ENCODE data around the gene THAP7. TPM values are rescaled to one million over a fixed set of nuclear protein-coding genes. Genes with fewer than 3 reads are reported as not detected.

THAP7 gene
- polyA plus RNA-seq, 1 donor (not counting 4 experiments of a cell fraction or from before 2014, with no cell fraction given), result 10.4 TPM

- H3K9ac ChIP-seq (ENCODE audit: control insufficient read depth, extremely low read depth, insufficient read depth, low read length), result no peak overlapping the region
- no peaks in the 10 kb centered on the region for H3K27me3 ChIP-seq (ENCODE audit: control insufficient read depth, extremely low read depth, insufficient read depth, low read length)
- no peak for FAIRE-seq
These were observed 14.5 kb downstream of the THAP7 start for GRCh38 chr22:20987375-20987774.

GRCh38 chr22:20986365-20986764, 15.6 kb downstream of the THAP7 start:
- Histone ChIP-seq H3K9me3 (ENCODE audit: control insufficient read depth, low read depth, low read length) (no peaks in the 10 kb centered on the region), H3K9me1 (ENCODE audit: control insufficient read depth, extremely low read depth, insufficient read depth, low read length) (no peaks in the 10 kb centered on the region), H3K79me2 (ENCODE audit: control insufficient read depth, insufficient read depth, low read length) (peaks cover 23% of the 10 kb centered on the region), H3K4me2 (ENCODE audit: control insufficient read depth, extremely low read depth, insufficient read depth, low read depth, low read length) (no peak overlapping the region), H3K9ac (ENCODE audit: control insufficient read depth, extremely low read depth, insufficient read depth, low read length) (no peak overlapping the region), H3K4me1 (ENCODE audit: control insufficient read depth, extremely low read depth, insufficient read depth, low read length) (peaks cover 11% of the 10 kb centered on the region), H4K20me1 (ENCODE audit: control insufficient read depth, extremely low read depth, insufficient read depth, low read length) (peaks cover 4% of the 10 kb centered on the region), H3K27ac (ENCODE audit: control insufficient read depth, insufficient read depth, low read length) (no peak overlapping the region), H3K27me3 (ENCODE audit: control insufficient read depth, extremely low read depth, insufficient read depth, low read length) (no peaks in the 10 kb centered on the region), H2AFZ (ENCODE audit: control insufficient read depth, low read length) (no peak overlapping the region), H3K4me3 (ENCODE audit: control insufficient read depth in 2 of 3, extremely low read depth in 1 of 3, insufficient read depth in 2 of 3, low read depth in 1 of 3, low read length in 3 of 3) (no peak overlapping the region), H3K36me3 (ENCODE audit: control insufficient read depth in 2 of 2, extremely low read depth in 1 of 2, insufficient read depth in 2 of 2, low read length in 2 of 2) (peaks cover 29 to 32% of the 10 kb centered on the region in 2 experiments)
- FAIRE-seq (no peak), DNase-seq (ENCODE audit: low read depth, low spot score) (no peak)
- dilution Hi-C loops (cut with MboI; ENCODE audit: extremely low pct_ligation_motif_present, low sequenced_read_pairs), result no loop called here
- TF ChIP-seq EZH2 (IDR thresholded peaks at IDR 0.05; ENCODE audit: low read length), result no peak
- TF ChIP-seq CTCF (optimal IDR thresholded peaks at IDR 0.05 in 1 of 3, IDR thresholded peaks at IDR 0.05 in 1 of 3, conservative IDR thresholded peaks at IDR 0.05 in 1 of 3; ENCODE audit: extremely low read depth in 1 of 3, insufficient read depth in 2 of 3, low read length in 3 of 3), result no peak

More at GRCh38 chr22:20987375-20987774, 14.5 kb downstream of the THAP7 start:
- dilution Hi-C loops (cut with MboI; ENCODE audit: extremely low pct_ligation_motif_present, low sequenced_read_pairs), result no loop called here
- Histone ChIP-seq H3K4me2 (ENCODE audit: control insufficient read depth, extremely low read depth, insufficient read depth, low read depth, low read length) (no peak overlapping the region), H3K27ac (ENCODE audit: control insufficient read depth, insufficient read depth, low read length) (no peak overlapping the region), H3K9me3 (ENCODE audit: control insufficient read depth, low read depth, low read length) (no peaks in the 10 kb centered on the region), H3K4me1 (ENCODE audit: control insufficient read depth, extremely low read depth, insufficient read depth, low read length) (peaks cover 8% of the 10 kb centered on the region), H3K36me3 (ENCODE audit: control insufficient read depth in 2 of 2, extremely low read depth in 1 of 2, insufficient read depth in 2 of 2, low read length in 2 of 2) (peaks cover 33 to 41% of the 10 kb centered on the region in 2 experiments), H4K20me1 (ENCODE audit: control insufficient read depth, extremely low read depth, insufficient read depth, low read length) (peaks cover 4% of the 10 kb centered on the region), H3K4me3 (ENCODE audit: control insufficient read depth in 2 of 3, extremely low read depth in 1 of 3, insufficient read depth in 2 of 3, low read depth in 1 of 3, low read length in 3 of 3) (no peak overlapping the region), H2AFZ (ENCODE audit: control insufficient read depth, low read length) (no peak overlapping the region), H3K9me1 (ENCODE audit: control insufficient read depth, extremely low read depth, insufficient read depth, low read length) (no peaks in the 10 kb centered on the region), H3K79me2 (ENCODE audit: control insufficient read depth, insufficient read depth, low read length) (peaks cover 21% of the 10 kb centered on the region)
- DNase-seq (ENCODE audit: low read depth, low spot score), result no peak
- TF ChIP-seq EZH2 (IDR thresholded peaks at IDR 0.05; ENCODE audit: low read length), result no peak
- TF ChIP-seq CTCF (optimal IDR thresholded peaks at IDR 0.05 in 1 of 3, IDR thresholded peaks at IDR 0.05 in 1 of 3, conservative IDR thresholded peaks at IDR 0.05 in 1 of 3; ENCODE audit: extremely low read depth in 1 of 3, insufficient read depth in 2 of 3, low read length in 3 of 3), result no peak
